Kidney capillary endothelial cell (primary cell): ENCODE results near the gene GMPR.
A peak's percentile ranks its signal among the peaks of the same experiment; 100 is the strongest.

ENCODE experiments used
- DNase-seq: peaks from one replicate; pipeline ENCODE4 v3.0.0-alpha.2; 2018; ENCODE audit warnings: low spot score

The GMPR gene

GRCh38 chr6:16272201-16272600, 33.8 kb downstream of the GMPR start:
- DNase-seq = no peak

GRCh38 chr6:16273256-16273655, 34.9 kb downstream of the GMPR start:
- no peak for DNase-seq

GRCh38 chr6:16274483-16274882, 36.1 kb downstream of the GMPR start:
- DNase-seq = no peak

- no peak for DNase-seq
Measured at GRCh38 chr6:16274885-16275589, 36.6 kb downstream of the GMPR start.

- DNase-seq = peak; percentile 95
Measured at GRCh38 chr6:16277101-16277981, 39.0 kb downstream of the GMPR start.

- no peak for DNase-seq
Measured at GRCh38 chr6:16278048-16278724, 39.8 kb downstream of the GMPR start.

- no peak for DNase-seq
Measured at GRCh38 chr6:16278750-16279149, 40.4 kb downstream of the GMPR start.

GRCh38 chr6:16279243-16279642, 40.9 kb downstream of the GMPR start:
- DNase-seq = no peak

- no peak for DNase-seq
Measured at GRCh38 chr6:16282370-16282769, 44.0 kb downstream of the GMPR start.

GRCh38 chr6:16284472-16284871, 46.1 kb downstream of the GMPR start:
- DNase-seq = no peak

- DNase-seq = no peak
Measured at GRCh38 chr6:16285467-16286150, 47.2 kb downstream of the GMPR start.

- peak; percentile 30 for DNase-seq
Measured at GRCh38 chr6:16286151-16286522, 47.8 kb downstream of the GMPR start.

- DNase-seq = no peak
Measured at GRCh38 chr6:16288163-16288562, 49.8 kb downstream of the GMPR start.

GRCh38 chr6:16291739-16292138, 53.4 kb downstream of the GMPR start:
- DNase-seq = no peak

- no peak for DNase-seq
Measured at GRCh38 chr6:16292432-16292831, 54.0 kb downstream of the GMPR start.

- DNase-seq = no peak
Measured at GRCh38 chr6:16292942-16293341, 54.6 kb downstream of the GMPR start.

GRCh38 chr6:16294371-16294770, 56.0 kb downstream of the GMPR start:
- no peak for DNase-seq

GRCh38 chr6:16295060-16295459, 56.7 kb downstream of the GMPR start:
- no peak for DNase-seq

- DNase-seq = no peak
Measured at GRCh38 chr6:16295471-16295870, 57.1 kb downstream of the GMPR start.

GRCh38 chr6:16296061-16296670, 57.8 kb downstream of the GMPR start:
- no peak for DNase-seq

GRCh38 chr6:16299861-16300260, 61.5 kb downstream of the GMPR start:
- no peak for DNase-seq

GRCh38 chr6:16301511-16301910, 63.1 kb downstream of the GMPR start:
- DNase-seq = no peak
